Peyer's patch (tissue), 4 donors: Measurements from ENCODE around the gene SULF2.

Experiments used
- POLR2A ChIP-seq, 2 donors: fragments of 450-650 bp; IDR thresholded peaks; one replicate each; pipeline ENCODE4 v1.5.1; 2017; ENCODE audit warnings: antibody characterized with exemption in 2 of 2, mild to moderate bottlenecking in 2 of 2, moderate library complexity in 2 of 2
- TF ChIP-seq, protein P1 (sequence below), 6 experiments: fragments of 450-650 bp in 4 of 6; fragments of 200-600 bp in 2 of 6; sonication (generic) in 1 of 6; IDR thresholded peaks; one replicate each; pipeline ENCODE4 v1.5.1; 2017 to 2019; ENCODE audit warnings: antibody characterized with exemption in 6 of 6, mild to moderate bottlenecking in 3 of 6, moderate library complexity in 1 of 6

DNA sequence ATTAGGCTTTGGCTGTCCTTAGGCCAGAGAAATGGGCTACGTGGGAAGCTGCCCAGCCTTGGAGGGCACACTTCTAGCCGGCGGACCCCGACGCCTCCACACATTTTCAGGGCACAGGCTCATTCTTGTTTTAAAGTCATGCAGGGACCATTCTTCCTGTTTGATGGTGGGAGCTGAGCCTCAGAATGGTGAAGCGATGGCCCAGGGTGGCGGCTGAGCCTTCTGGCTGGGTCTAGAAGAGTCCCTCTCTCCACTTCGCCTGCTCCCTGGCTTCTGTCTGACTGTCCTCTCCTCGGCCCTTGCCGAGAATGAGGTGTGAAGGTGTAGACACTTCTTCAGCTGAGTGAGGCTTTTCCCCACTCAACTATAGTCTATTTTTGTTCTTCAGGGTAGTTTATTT, 114.4 kb downstream of the SULF2 start:
- TF ChIP-seq, protein P1, sequence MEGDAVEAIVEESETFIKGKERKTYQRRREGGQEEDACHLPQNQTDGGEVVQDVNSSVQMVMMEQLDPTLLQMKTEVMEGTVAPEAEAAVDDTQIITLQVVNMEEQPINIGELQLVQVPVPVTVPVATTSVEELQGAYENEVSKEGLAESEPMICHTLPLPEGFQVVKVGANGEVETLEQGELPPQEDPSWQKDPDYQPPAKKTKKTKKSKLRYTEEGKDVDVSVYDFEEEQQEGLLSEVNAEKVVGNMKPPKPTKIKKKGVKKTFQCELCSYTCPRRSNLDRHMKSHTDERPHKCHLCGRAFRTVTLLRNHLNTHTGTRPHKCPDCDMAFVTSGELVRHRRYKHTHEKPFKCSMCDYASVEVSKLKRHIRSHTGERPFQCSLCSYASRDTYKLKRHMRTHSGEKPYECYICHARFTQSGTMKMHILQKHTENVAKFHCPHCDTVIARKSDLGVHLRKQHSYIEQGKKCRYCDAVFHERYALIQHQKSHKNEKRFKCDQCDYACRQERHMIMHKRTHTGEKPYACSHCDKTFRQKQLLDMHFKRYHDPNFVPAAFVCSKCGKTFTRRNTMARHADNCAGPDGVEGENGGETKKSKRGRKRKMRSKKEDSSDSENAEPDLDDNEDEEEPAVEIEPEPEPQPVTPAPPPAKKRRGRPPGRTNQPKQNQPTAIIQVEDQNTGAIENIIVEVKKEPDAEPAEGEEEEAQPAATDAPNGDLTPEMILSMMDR (IDR thresholded peaks at IDR 0.05), result no peak
- TF ChIP-seq POLR2A (IDR thresholded peaks at IDR 0.05), result no peak
